ENCODE measurements around the gene ZSWIM5.
"Not testable (repeated sequence)": the region's sequence is repeated elsewhere in the genome, so short reads cannot be mapped to it uniquely, and the experiment has no call there.

Gene ZSWIM5

DNA sequence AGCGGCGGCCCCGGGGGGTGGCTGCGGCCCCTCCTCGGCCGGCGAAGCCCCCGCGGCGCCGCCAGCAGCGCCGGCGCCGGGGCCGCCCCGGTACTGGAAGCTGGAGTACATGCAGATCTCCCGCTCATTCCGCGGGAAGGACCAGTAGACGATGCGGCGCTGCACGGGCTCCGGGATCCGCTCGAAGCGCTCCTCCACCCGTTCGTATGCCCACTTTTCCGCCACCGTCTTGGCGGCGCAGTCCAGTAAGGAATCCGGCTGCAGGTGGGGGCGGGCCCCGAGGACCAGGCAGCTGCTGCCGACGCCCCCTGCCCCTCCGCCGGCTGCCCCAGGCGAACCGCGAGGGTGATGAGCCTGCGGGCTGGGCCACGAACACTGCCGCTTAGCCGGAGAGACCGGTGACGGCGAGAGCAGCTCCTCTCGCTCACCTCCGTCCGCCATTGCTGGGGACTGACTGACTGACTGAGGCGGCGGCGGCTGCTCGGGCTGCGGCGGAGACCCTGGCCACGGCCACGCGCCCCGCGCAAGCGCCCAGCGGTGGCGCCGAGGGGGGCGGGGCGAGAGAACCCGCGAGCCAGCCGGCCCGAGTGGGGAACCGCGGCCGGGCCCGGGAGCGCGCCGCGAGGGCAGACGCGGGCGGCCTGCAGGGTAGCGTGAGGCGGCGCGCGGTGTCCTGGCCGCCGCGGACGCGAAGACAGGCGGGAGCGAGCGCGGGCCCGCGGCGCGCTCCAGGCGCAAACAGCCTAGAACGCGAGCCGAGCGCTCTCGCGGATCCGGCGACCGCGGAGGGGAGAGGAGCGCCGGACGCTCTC is at the start of gene ZSWIM5:
ZSWIM5 (minus strand) TSS at position 696 of the 812 bp plus-strand sequence; CDS start at position 441, 255 bp downstream.
- peak; percentile 85 for DNase-seq (ENCODE audit: low spot score)

DNA sequence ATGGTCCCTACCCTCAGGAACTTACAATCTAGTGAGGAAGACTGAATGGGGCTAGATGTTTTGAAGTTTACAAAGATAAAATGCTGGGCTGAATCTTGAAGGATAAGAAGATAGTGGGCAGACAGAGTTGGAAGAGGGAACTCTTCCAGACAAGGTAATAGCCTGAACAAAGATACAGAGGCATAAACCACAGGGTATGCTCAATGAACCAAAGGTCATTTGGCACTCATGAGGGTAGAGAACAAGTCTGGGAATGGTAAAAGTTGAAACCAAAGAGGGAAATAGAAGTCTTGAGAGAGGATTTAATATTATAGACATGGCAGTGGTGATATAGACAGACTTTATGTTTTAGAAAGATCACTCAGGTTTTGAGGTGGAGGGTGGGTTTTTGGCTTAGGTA is 48.1 kb upstream of the ZSWIM5 start:
- no peak for DNase-seq (ENCODE audit: low spot score)

DNA sequence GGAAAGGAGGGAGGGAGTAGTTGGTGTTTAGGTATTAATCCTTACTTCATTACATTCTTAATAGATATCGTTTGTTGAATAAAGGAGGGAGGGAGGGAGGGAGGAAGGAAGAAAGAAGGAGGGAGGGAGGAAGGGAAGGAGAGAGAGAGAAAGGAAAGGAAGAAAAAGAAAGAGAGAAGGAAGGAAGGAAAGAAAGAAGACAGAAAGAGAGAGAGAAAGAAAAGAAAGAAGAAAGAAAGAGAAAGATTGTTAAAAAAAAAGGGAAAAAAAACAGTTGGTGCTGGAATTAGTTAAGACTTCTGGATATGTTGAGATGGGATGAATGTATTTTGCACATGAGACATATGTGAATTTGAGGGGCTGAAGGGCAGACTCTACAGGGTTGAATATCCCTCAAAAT is 44.1 kb upstream of the ZSWIM5 start:
- DNase-seq (ENCODE audit: low spot score): no peak

DNA sequence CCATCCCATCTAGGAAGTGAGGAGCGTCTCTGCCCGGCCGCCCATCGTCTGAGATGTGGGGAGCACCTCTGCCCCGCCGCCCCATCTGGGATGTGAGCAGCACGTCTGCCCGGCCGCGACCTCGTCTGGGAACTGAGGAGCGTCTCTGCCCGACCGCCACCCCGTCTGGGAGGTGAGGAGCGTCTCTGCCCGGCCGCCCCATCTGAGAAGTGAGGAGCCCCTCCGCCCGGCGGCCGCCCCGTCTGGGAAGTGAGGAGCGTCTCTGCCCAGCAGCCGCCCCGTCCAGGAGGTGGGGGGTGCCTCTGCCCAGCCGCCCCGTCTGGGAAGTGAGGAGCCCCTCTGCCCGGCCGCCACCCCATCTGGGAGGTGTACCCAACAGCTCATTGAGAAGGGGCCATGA is 41.6 kb upstream of the ZSWIM5 start:
- DNase-seq (ENCODE audit: low spot score): not testable (repeated sequence)

DNA sequence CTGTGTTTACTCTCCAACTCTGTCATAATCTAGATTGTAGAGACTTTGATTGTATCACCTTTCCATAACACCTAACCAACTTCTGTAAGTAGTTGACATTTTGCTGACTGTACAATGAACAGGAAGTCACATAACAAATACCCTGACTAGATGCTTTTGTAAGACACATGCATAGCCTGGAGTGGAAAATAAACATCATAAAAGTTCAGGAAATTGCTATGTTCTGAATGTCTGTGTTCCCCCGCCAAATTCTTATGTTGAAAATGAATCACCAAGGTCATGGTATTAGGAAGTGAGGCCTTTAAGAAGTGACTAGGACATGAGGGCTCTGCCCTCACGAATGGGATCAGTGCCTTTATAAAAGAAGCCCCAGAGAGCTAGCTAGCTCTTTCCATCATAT is 40.4 kb upstream of the ZSWIM5 start:
- peak; percentile 49 for DNase-seq (ENCODE audit: low spot score)

DNA sequence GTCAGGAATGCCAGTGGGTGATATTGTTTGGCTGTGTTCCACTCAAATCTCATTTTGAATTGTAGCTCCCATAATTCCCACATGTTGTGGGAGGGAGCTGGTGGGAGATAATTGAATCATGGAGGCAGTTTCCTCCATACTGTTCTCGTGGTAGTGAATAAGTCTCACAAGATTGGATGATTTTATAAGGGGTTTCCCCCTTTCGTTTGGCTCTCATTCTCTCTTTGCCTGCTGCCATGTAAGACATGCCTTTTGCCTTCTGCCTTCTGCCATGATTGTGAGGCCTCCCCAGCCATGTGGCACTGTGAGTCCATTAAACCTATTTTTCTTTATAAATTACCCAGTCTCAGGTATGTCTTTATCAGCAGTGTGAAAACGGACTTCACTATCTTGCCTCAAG is 40.0 kb upstream of the ZSWIM5 start:
- DNase-seq (ENCODE audit: low spot score): not testable (repeated sequence)

DNA sequence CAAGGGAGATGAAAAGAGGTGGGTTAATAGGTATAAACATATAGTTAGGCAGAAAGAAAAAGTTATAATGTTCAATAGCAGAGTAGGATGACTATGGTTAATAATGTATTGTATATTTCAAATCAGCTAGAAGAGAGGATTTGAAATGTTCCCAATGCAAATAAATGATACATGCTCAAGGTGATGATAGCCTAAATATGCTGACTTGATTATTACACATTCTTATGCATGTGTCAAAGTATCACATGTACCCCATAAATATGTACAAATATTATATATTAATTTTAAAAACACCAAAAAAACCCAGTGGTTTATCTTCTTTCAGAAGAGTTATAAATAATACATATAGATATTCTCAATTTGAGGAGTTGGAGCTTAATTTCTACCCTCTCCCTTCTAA is 38.3 kb upstream of the ZSWIM5 start:
- no peak for DNase-seq (ENCODE audit: low spot score)

DNA sequence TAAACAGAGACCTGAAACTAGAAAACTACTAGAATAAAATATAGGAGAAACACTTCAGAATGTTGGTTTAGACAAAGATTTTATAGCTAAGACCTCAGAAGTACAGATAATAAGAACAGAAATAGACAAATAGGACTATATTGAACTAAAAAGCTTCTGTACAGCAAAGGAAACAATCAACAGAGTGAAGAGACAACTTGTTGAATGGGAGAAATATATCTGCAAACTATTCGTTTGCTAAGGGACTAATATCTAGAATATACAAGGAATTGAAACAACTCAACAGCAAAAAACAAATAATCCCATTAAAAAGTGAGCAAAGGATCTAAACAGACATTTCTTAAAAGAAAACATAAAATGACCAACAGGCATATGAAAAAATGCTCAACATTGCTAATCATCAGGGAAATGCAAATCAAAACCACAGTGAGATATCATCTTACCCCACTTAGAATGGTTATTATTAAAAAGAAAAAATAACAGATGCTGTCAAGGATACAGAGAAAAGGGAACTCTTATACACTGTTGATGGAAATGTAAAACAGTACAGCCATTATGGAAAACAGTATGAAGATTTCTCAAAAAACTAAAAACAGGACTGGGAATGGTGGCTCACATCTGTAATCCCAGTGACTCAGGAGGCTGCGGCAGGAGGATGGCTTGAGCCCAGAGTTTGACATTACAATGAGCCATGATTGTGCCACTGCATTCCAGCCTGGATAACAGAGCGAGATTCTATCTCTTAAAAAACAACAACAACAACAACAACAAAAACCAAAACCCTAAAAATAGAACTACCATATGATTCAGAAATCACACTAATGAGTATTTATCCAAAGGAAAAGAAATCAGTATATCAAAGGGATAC is 37.3 kb upstream of the ZSWIM5 start:
- DNase-seq (ENCODE audit: low spot score): no peak

DNA sequence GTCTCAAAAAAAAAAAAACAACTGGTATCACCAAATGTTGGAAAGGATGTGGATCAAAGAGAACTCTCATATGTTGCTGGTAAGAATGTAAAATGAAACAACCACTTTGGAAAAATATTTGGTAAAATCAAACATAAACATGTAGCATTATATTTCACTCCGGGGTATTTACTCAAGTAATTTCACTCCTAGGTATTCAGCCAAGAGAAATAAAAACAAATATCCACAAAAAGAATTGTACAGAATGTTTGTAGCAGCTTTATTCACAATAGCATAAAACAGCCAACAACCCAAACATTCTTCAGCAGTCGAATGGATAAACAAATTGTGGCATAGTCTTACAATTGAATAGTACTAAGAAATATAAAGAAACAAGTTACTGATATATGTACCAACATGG is 32.4 kb upstream of the ZSWIM5 start:
- DNase-seq (ENCODE audit: low spot score): no peak

DNA sequence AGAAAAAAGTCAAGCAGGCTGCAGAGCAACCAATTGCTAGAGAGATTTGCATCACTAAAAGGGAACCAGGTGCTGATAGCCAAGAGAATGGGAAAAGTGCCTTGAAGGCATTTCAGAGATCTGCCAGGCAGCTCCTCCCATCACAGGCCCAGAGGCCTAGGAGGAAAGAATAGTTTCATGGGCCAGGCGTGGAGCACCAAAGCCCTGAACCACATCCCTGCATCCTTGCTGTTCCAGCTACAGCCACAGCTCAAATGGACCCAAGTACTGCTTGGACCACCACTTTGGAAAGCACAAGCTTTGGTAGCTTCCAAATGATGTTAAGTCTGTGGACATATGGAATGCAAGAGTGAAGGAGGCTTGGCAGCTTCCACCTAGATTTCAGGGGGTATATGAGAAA is 29.7 kb upstream of the ZSWIM5 start:
- DNase-seq (ENCODE audit: low spot score): no peak

DNA sequence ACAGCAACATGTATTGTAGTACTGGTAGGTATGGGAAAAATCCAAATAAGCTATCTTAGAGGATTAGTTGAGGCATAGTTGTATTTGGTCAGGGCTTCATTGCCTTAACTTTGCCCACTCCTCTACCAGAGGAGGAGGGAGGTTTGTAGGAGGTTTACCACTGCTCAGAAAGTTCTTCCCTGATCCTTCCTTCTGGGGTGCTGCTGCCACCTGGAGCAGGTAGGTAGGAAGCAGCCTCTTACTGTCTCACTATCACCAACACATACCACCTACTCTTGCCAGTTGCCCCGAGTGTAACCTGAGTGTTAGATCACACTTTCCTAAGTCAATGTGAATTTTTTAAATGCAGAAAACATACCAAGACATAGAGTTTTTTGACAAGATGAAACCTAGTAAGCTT is 24.1 kb upstream of the ZSWIM5 start:
- no peak for DNase-seq (ENCODE audit: low spot score)

DNA sequence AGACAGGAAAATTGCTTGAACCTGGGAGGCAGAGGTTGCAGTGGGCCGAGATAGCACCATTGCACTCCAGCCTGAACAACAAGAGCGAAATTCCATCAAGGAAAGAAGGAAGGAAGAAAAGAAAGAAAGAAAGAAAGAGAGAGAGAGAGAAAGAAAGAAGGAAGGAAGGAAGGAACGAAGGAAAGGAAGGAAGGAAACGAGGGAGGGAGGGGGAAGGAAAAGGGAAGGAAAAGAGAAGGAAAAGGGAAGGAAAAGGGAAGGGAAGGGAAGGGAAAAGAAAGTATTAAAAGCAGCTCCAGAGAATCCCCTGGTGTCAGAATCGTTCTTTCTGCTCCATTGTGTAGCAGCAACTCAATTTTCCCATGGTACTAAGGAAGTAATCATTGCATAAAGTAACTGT is 19.2 kb upstream of the ZSWIM5 start:
- DNase-seq (ENCODE audit: low spot score): no peak

DNA sequence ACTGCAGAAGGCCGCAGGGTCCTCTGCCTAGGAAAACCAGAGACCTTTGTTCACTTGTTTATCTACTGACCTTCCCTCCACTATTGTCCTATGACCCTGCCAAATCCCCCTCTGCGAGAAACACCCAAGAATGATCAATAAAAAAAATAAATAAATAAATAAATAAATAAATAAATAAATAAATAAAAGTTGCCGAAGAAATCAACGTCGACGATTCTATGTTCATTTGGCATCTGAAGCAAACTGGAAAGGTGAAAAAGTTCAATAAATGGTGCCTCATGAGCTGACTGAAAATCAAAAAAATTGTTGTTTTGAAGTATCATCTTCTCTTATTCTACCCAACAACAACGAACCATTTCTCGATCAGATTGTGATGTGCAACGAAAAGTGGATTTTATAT is 17.3 kb upstream of the ZSWIM5 start:
- not testable (repeated sequence) for DNase-seq (ENCODE audit: low spot score)

DNA sequence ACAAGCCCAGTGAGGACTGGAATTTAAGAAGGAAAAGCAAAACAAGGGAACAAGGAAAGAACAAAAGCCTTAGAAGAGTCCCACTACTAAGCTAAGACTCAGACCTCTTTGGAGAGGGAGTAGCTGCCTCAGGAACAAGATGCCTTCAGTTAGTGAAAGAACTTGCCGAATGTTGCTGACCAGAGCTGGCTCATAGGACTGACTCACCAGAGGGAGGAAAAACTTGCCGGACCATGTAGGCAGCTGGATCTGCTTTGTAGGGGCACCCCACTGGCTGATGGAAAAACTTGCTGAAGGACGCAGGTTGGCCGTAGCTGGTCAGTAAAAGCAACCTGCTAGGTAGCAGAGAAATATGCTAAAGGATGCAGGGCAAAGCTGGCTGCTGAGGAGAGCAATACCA is 15.3 kb upstream of the ZSWIM5 start:
- peak; percentile 45 for DNase-seq (ENCODE audit: low spot score)

DNA sequence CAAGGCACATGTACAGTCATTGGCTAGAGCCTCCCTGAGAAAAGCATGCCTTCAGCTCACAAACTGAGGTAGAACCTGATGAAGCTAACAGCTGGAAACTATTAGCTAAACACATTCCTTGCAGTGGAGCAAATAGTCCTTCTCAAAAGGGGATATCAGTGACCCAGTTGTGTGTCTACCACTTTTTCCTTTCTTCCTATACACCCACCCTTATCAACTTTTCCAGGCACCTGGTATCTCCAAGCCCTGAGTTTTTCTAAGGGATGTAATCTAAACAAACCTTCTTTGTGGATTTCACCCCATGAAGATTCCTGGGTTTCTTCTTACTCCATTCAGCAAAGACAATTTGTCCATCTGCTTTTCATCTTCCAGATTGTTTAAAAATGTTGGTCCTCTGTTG is 10.5 kb upstream of the ZSWIM5 start:
- no peak for DNase-seq (ENCODE audit: low spot score)

DNA sequence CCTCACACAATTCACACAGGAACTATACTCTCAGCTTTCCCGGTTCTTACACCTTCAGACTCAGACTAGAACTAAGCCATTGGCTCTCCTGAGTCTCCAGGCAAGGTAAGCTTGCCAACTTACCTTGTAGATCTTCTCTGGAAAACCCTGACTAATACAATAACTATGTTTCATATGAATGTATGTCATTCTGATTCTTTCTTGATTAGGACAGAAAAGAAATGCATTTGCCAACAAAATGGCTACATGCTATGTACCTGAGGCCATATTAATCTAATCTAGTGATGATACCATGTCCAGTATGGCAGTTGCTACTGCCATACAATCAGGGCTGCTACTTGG is 9.8 kb upstream of the ZSWIM5 start:
- DNase-seq (ENCODE audit: low spot score): no peak

DNA sequence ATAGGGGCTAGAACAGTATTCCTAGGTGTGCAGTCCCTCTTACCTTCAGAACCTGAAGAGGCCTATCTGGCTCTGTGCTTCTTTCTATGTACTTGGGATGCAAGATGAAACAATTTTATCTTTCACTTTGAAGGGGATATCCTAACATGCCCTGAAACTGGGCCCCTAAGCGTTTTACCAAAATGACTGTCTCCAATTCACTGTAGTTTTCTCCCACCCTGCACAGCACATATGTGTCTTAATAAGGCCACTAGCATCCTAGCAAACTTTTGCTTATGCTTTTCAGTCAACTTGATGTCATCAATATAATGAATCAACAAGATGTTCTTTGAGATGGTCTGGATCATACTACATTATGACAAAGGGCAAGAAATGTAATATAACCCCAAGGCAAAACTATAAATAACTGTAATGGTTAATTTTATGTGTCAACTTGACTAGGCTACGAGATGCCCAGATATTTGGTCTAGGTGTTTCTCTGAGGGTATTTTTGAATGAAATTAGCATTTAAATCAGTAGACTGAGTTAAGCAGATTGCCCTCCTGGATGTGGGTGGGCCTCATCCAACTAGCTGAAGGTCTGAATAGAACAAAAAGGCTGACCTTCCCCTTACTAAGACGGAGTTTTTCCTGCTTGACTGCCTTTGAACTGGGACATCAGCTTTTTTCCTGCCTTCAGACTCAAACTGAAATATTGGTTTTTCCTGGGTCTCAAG is 9.2 kb upstream of the ZSWIM5 start:
- no peak for DNase-seq (ENCODE audit: low spot score)

DNA sequence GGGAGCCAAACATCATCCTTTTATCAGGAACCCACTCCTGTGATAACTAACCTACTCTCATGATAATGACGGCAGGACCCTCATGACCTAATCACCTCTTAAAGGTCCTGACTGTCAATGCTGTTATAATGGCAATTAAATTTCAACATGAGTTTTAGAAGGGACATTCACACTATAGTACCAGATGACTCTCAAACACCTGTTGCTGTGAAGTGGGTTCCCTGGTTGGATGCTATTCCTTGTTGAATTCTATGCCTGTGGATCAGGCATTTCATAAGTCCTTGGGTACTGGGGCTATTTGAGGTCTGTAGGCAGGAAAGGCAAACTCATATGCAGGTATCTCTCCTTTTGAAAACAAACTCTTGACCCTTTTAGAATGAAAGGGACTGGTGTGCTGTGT is 7.5 kb upstream of the ZSWIM5 start:
- no peak for DNase-seq (ENCODE audit: low spot score)

DNA sequence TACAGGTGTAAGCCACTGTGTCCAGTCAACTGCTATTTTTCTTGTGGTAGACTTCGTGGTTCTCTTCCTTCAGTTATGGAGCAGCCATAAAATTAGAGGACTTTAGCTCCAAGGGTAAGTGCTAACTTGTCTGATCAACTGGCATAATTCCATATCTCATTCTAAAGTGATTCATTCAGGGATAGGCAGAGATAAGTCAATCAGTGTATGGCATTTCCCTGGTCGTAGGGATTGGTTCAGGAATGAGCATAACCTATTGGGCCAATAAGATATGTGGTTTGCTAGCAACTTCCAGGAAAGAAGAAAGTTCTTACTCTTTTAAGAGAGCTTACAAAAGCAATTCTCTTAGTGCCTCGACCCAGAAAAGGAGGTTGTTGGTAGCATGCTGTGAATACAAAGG is 4.7 kb upstream of the ZSWIM5 start:
- no peak for DNase-seq (ENCODE audit: low spot score)

DNA sequence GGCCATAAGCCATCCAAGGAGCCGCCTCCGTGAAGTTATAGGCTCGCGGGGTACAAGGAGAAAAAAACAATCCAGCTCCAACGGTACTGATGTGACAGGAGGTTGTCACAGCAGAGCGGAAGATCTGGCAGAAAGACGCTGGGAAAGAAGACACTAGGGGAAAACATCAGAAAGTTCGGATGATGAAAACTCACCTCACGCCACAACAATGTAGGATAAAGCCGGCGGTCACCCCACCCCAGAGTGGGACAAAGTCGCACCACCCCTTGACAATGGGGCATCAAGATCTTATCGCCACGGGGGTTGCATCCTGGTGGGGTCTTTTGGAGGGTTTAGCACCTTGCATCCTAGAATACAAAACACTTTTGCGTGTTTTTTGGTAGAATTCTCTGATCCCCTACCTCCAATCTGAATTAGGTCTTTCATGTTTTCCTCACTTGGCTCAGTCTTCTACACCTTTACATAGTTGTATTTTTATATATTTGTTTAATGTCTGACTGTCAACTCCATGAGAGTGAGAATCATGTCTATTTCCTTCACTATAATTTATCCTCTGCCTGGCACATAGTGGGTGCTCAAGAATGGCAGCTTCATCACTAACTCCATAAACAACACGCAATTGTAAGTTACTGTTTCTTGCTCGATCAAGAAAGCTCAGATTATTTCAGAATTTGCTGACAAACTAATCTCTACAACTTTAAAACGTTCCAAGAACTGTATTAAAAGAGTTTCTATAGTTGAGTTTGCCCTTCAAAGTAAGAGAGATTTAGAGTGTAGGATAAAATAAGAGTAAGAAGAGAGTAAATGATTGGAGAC is 611 bp upstream of the ZSWIM5 start:
- DNase-seq (ENCODE audit: low spot score): no peak

DNA sequence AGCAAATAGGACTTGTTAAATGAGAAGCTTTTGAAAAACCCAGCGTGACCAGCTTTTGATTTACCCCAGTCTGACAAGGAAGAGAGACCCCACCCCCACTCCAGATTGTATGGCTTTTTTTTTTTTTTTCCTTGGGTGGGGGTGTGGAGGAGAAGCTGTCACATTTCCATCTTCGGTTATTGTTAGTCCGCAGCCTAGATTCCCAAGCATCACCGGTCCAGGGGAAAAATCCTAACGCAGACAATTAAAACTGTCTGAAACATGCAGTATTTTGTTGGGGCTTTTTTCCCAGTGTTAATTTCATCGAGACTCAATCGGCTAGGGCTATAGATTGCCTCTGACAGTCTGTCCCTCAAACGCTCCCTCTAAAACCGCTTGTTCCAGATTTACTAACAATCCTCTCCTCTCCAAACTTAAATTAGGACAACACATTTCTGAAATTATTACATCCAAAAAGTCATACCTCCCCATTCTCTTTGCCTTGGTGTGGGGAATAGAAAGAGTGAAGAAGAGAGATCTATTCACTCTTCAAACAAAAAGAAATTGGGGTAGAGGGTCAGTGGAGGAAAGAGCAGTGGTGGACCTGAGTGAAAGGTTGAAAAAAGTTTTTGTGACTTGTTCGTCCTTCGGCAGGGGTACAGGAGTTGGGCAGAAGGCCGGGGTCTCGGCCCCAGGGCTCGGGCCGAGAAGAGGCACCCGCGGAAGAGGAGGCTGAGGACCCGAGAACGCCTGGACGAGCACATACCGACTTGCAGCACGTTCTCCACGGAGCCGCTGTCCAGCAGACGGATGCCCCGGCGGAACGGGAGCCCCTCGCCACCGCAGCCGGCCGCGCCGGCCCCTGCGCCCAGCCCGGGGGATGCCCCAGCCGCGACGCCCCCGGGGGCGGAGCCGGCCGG is 1.1 kb downstream of the ZSWIM5 start:
- peak; percentile 65 for DNase-seq (ENCODE audit: low spot score)
